Endodermal cell (in vitro differentiated cells): ENCODE data around the gene GNG14. TPM values are rescaled to one million over a fixed set of nuclear protein-coding genes. Genes with fewer than 3 reads are reported as not detected.
A peak's percentile ranks its signal among the peaks of the same experiment; 100 is the strongest.

Source experiments
- DNase-seq: peaks from one replicate; pipeline ENCODE4 v3.0.0-alpha.2; 2017
- H3K27ac ChIP-seq: 2 replicates; pipeline ENCODE4 v1.5.1; 2013; ENCODE audit warnings: mild to moderate bottlenecking, low read depth, low read length, moderate library complexity
- H3K27me3 ChIP-seq: 2 replicates; pipeline ENCODE4 v1.6.1; 2013; ENCODE audit warnings: mild to moderate bottlenecking, low read length, moderate library complexity; ENCODE audit not compliant: insufficient read depth, control insufficient read depth, poor library complexity, severe bottlenecking
- H3K36me3 ChIP-seq: 2 replicates; pipeline ENCODE4 v1.7.0; 2013; ENCODE audit warnings: mild to moderate bottlenecking, low read length, moderate library complexity; ENCODE audit not compliant: control insufficient read depth, insufficient read depth
- H3K4me1 ChIP-seq: one replicate; pipeline ENCODE4 v1.7.0; 2013; ENCODE audit warnings: low read length; ENCODE audit not compliant: control insufficient read depth, insufficient read depth
- H3K4me3 ChIP-seq: 2 replicates; pipeline ENCODE4 v1.5.1; 2013; ENCODE audit warnings: mild to moderate bottlenecking, low read length, moderate library complexity
- H3K9ac ChIP-seq: 2 replicates; pipeline ENCODE4 v1.6.1; 2013; ENCODE audit warnings: mild to moderate bottlenecking, low read length, moderate library complexity; ENCODE audit not compliant: poor library complexity, severe bottlenecking; ENCODE audit errors: extremely low read depth
- H3K9me3 ChIP-seq: 2 replicates; pipeline ENCODE4 v1.6.1; 2013; ENCODE audit warnings: mild to moderate bottlenecking, low read length, moderate library complexity; ENCODE audit not compliant: control insufficient read depth
- H3K27ac Mint-ChIP-seq: 2 replicates; pipeline ENCODE4 v1.8.0; 2020; ENCODE audit warnings: mixed read lengths
- H3K27me3 Mint-ChIP-seq: 2 replicates; pipeline ENCODE4 v1.8.0; 2021; ENCODE audit warnings: mild to moderate bottlenecking, mixed read lengths; ENCODE audit not compliant: insufficient read depth
- H3K36me3 Mint-ChIP-seq: 2 replicates; pipeline ENCODE4 v1.8.0; 2020; ENCODE audit warnings: low read depth, mixed read lengths
- H3K4me1 Mint-ChIP-seq: 2 replicates; pipeline ENCODE4 v1.8.0; 2020; ENCODE audit warnings: mixed read lengths
- H3K4me3 Mint-ChIP-seq: 2 replicates; pipeline ENCODE4 v1.8.0; 2020; ENCODE audit warnings: mild to moderate bottlenecking, moderate library complexity, mixed read lengths
- H3K9me3 Mint-ChIP-seq: 2 replicates; pipeline ENCODE4 v1.8.0; 2020; ENCODE audit warnings: mild to moderate bottlenecking, mixed read lengths
- WGBS, 2 experiments: methylation state at CpG; one replicate each; pipeline versions ENCODE4 v1.1.5 to v1.1.7; 2013; ENCODE audit warnings: missing lambda C conversion rate in 2 of 2, mixed read lengths in 1 of 2; ENCODE audit not compliant: insufficient coverage in 1 of 2, insufficient read length in 1 of 2; 5-methylcytosine and 5-hydroxymethylcytosine counted together
- total RNA-seq, 2 donors: library from RNA; stranded (reverse); fragmentation: NEBNext Ultra II Directional in 1 of 2; extraction: Animal tissue kit (Norgen Biotek cat#: 25700) in 1 of 2; gene quantifications; 2 replicates in 1 of 2; 3 replicates in 1 of 2; pipeline ENCODE4 v1.2.1, GENCODE V29; 2021
- TF ChIP-seq, protein P1 (sequence below): fragments of 200-600 bp; sonication (generic); conservative IDR thresholded peaks from 2 replicates; pipeline ENCODE4 v1.5.0; 2021; ENCODE audit warnings: antibody characterized with exemption, mild to moderate bottlenecking

Gene GNG14
- total RNA-seq, 2 donors from 2014 or later, result not detected

DNA sequence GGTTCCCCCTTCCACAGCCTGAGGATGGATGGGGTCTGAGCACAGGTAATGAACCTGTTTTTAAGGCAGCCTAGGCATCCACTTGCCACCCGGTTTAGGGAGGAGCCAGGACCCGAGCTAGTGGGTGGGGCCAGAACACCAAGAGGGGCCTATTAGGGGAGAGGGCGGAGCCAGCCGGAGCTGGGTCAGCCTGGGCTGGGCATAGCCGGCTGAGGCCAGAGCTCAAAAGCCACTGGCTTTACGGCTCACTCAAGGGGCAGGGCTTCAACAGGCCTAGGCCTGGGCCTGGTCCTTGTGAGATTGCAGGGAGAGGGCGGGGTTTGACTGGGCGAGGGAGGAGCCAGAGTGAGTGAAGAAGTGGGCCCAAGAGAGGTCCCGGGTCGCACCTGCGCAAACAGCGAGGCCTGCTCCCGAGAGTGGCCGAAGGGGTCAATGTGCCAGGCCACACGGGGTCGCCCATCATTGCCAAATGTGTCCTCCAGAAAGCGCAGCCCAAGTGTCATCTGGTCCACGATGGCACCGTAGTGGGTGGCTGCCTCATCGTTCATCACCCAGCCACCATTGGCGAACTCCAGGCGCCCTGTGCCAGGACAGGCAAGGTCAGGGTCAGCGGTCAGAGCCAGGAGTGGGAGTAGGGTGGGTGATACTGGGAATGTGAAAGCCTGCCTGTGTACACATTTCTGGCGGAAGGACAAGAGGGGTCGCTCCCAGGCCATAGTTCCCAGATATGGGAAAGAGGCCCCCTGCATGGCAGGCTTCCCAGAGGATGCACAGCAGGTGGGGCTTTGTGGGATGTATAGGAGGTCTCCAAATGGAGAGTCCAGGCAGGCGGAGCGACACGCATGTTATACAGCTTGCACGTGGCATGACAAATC, 23.2 kb upstream of the GNG14 start:
- no peaks in the 10 kb centered on the region for H3K4me1 ChIP-seq
- H3K27ac ChIP-seq, result no peak overlapping the region
- peak; percentile 92 for DNase-seq
- WGBS, 2 experiments, result 92 to 96% methylated on average over 21 to 29 of the region's 29 CpGs
- Mint-ChIP-seq H3K36me3 (peaks cover 30% of the 10 kb centered on the region), H3K9me3 (no peaks in the 10 kb centered on the region), H3K27ac (no peak overlapping the region), H3K4me1 (peaks cover 17% of the 10 kb centered on the region), H3K4me3 (peak overlapping the region; percentile 17), H3K27me3 (no peaks in the 10 kb centered on the region)
- peaks cover 33% of the 10 kb centered on the region for H3K36me3 ChIP-seq
- H3K4me3 ChIP-seq, result no peak overlapping the region
- no peaks in the 10 kb centered on the region for H3K9me3 ChIP-seq
- no peaks in the 10 kb centered on the region for H3K27me3 ChIP-seq
- H3K9ac ChIP-seq, result no peak overlapping the region
- TF ChIP-seq, protein P1, sequence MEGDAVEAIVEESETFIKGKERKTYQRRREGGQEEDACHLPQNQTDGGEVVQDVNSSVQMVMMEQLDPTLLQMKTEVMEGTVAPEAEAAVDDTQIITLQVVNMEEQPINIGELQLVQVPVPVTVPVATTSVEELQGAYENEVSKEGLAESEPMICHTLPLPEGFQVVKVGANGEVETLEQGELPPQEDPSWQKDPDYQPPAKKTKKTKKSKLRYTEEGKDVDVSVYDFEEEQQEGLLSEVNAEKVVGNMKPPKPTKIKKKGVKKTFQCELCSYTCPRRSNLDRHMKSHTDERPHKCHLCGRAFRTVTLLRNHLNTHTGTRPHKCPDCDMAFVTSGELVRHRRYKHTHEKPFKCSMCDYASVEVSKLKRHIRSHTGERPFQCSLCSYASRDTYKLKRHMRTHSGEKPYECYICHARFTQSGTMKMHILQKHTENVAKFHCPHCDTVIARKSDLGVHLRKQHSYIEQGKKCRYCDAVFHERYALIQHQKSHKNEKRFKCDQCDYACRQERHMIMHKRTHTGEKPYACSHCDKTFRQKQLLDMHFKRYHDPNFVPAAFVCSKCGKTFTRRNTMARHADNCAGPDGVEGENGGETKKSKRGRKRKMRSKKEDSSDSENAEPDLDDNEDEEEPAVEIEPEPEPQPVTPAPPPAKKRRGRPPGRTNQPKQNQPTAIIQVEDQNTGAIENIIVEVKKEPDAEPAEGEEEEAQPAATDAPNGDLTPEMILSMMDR, result no peak

DNA sequence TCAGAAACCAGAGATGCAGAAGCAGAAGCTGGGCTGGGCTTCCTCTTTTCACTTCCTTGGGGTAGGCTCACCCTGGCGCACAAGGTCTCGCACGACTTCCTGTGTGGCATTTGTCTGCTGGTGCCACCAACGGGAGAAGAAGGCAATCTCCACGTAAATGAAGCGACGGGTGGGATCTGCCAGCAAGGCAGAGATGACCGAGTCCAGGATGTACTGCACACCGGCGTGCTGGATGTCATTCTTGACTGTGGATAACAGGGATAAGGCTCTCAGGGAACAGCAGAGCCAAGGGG, 22.6 kb upstream of the GNG14 start:
- Histone ChIP-seq H3K4me1 (no peaks in the 10 kb centered on the region), H3K27ac (no peak overlapping the region)

DNA sequence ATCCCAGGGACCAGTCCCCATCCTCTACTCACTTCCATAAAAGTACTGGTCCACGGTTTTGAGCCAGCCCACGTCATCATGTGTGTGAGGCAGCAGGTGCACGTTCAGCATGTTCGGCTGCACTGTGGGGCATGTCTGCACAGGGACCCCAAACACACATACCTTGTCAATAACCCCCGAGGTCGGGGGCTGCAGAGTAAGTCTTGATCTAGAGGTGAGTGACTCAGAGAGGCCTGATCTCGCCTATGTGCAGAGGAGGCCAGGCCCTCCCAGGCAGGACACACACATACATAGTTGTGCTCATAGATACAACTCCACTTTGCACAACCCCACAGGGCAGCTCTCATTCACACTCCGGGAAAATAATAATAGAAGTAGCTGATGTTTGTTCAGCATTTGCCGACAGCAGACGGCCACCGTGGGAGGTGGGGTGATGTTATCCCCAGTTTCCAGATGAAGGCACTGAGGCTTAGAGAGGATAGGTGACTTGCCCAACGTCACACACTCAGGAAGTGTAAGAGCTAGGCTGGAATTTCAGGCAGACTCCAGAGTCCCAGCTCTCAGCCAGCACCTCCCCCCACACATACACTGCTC, 22.0 kb upstream of the GNG14 start:
- peaks cover 38% of the 10 kb centered on the region for H3K36me3 ChIP-seq
- no peak for DNase-seq
- Mint-ChIP-seq H3K9me3 (no peaks in the 10 kb centered on the region), H3K27me3 (no peaks in the 10 kb centered on the region), H3K4me1 (peaks cover 22% of the 10 kb centered on the region), H3K4me3 (peak overlapping the region; percentile 96), H3K27ac (peak overlapping the region; percentile 71), H3K36me3 (peaks cover 23% of the 10 kb centered on the region)
- no peaks in the 10 kb centered on the region for H3K4me1 ChIP-seq
- H3K27me3 ChIP-seq, result no peaks in the 10 kb centered on the region
- TF ChIP-seq, protein P1, result no peak
- peak overlapping the region; percentile 91 for H3K4me3 ChIP-seq
- 84% methylated on average over 11 of the region's 12 CpGs; no CpG with 5 or more reads in 1 of the 2 experiments for WGBS, 2 experiments
- H3K9ac ChIP-seq, result peak overlapping the region; percentile 76
- no peaks in the 10 kb centered on the region for H3K9me3 ChIP-seq
- no peak overlapping the region for H3K27ac ChIP-seq

More for the DNA sequence above, 22.6 kb upstream of the GNG14 start:
- no peaks in the 10 kb centered on the region for H3K9me3 Mint-ChIP-seq
- peaks cover 26% of the 10 kb centered on the region for H3K36me3 Mint-ChIP-seq
- H3K27me3 Mint-ChIP-seq, result no peaks in the 10 kb centered on the region
- H3K4me1 Mint-ChIP-seq, result peaks cover 19% of the 10 kb centered on the region
- H3K9me3 ChIP-seq, result no peaks in the 10 kb centered on the region
- H3K27me3 ChIP-seq, result no peaks in the 10 kb centered on the region
- H3K4me3 ChIP-seq, result no peak overlapping the region
- H3K9ac ChIP-seq, result no peak overlapping the region
- TF ChIP-seq, protein P1, result no peak
- WGBS, 2 experiments, result 95 to 96% methylated on average over 10 of the region's 10 CpGs
- peaks cover 33% of the 10 kb centered on the region for H3K36me3 ChIP-seq
- no peak overlapping the region for H3K27ac Mint-ChIP-seq
- peak overlapping the region; percentile 17 for H3K4me3 Mint-ChIP-seq
- DNase-seq, result no peak
